HG02588 (cell line): Measurements from ENCODE around the gene LSP1.
"Not testable (repeated sequence)": the region's sequence is repeated elsewhere in the genome, so short reads cannot be mapped to it uniquely, and the experiment has no call there.

Source experiments
- ATAC-seq: cut with Tn5 transposase; IDR thresholded peaks from one replicate; pipeline ENCODE4 v1.9.1; 2021; ENCODE audit warnings: mild to moderate bottlenecking, moderate library complexity; ENCODE audit not compliant: unreplicated experiment

LSP1 gene

GRCh38 chr11:1862588-1863351 lies 9.9 kb downstream of the LSP1 start:
- no peak for ATAC-seq

DNA sequence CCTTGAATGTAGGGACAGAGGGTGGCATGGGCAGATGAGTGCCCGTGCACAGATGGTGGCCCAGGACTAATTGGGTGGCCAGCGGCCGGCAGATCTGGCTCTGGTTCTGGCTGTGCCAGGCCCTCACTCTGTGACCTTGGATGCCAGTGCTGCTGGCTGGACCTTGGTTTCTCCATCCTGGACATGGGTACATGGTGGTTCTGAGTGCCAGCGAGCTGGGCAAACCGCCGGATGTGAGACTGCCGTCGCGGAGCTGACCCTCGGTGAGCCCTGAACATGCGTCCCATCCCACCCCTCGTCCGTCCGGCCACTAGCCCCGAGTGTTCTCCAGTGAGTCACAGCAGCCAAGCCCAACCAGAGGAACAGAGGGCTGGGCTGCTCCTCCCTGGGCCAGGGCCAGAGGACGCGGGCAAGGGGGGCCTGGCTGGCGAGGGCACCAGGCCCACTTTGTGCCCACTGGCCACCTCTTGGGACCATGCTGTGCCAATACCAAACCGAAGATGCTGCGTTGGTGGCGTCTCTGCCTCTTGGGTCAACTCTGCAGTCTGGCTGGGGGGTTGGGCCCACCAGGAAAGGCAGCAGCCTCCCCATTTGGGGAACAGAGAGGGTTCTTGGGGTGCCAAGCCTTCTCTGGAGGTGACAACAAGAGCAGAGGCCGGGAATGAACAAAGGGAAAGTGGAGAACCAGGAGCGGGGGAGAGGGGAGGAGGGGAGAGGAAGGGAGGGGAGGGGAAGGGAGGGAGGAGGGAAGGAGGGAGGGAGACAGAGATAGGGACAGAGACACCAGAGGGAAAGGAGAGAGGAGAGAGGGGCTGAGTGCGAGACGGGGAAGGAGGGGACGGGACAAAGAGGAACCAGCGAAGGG lies 10.7 kb downstream of the LSP1 start:
- no peak for ATAC-seq

DNA sequence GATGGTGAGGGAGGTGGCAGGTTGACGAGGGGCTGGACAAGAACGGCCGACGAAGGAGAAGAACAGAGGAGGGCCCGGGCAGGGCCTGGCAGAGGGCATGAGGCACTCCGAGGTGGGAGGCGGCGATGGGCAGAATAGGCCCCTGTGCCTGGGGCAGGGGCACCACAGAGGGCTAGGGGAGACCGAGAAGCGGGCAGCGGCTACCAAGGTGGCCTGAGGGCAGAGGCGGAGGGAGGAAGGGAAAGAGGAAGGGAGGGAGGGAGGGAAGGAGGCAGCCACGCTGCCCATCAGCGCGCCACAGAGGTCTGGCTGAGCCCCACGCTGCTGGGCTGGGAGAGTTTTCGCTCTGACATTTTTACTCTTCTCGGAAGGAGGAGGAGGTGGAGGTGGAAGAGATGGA lies 11.3 kb downstream of the LSP1 start:
- no peak for ATAC-seq

GRCh38 chr11:1864831-1865665 lies 12.2 kb downstream of the LSP1 start:
- no peak for ATAC-seq

GRCh38 chr11:1866226-1866625 lies 13.3 kb downstream of the LSP1 start:
- no peak for ATAC-seq

- no peak for ATAC-seq
Observed at GRCh38 chr11:1866776-1867175, 13.9 kb downstream of the LSP1 start.

- no peak for ATAC-seq
Observed at GRCh38 chr11:1867381-1867780, 14.5 kb downstream of the LSP1 start.

DNA sequence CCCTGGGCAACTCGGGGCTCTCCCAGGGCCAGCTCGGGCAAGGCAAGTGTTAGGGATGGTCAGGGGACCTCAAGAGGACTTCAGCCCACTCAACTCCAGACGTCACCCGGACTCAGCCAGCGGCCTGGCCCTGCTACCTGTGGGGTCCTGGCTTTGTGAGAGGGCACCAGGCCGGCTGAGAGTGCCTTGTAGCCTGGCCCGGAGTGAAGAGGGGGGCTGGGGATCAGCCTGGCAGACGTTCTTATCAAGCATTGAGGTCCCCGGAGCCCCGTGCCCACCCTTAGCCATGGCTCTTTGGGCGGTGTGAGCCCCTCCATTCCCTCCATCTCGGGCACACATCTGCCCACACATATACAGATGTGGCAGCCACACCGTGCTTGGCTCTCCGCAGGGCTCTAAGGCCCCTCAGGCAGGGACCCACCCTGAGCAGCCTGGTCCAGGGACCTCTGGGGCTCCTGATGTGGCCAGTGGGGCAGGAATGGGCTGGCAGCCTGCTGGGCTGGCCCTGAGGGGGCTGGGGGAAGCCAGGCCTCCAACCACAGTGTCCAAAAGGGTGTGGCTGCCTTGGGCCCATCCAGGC lies 15.3 kb downstream of the LSP1 start:
- no peak for ATAC-seq

DNA sequence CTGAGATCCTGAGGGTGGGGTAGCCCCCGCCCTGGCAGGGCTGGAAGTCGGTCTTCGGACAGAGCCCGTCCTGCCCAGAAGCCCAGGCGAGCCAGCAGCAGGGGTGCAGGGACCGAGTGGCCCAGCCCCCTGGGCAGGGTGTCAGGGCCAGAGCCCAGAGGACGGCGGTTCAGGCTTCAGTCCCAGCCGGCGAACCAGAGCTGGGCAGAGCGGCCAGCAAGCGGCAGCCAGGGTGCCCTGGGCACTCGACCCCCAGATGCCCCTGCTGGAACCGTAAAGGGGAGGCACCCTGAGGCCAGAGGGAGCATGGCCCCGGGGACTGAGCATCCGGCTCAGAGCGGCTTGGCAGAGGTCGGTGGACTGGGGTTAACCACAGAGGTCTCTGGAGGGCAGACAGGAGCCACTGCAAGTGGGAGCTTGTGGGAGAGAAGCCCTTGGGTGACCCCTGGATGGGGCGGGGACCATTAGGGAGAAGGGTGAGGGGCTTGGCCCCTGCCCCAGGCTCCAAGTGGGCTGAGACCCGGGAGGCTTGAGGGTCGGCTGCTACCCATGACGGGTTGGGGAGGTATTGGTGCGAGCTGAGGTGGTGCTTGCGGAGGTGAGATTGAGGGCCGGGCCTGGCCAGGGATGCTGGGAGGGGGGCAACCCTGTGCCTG lies 15.9 kb downstream of the LSP1 start:
- no peak for ATAC-seq

GRCh38 chr11:1869427-1870325 lies 16.8 kb downstream of the LSP1 start:
- no peak for ATAC-seq

DNA sequence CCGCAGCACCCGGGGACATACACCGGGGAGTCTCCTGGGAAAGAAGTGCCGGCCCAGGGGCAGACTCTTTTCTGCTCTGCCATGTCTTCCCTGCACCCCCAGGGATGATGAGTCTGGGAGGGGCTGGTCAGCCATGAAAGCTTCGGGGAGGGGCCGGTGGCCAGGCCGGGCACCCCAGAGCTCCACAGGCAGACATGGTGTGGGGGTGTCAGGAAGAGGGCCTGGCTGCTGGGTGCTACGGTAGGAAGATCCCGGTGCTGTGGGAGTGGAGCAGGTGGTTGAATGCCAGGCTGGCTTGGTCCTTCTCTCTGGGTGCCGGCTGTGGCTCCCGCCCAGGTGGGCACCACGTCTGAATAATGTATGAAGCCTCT lies 17.4 kb downstream of the LSP1 start:
- no peak for ATAC-seq

DNA sequence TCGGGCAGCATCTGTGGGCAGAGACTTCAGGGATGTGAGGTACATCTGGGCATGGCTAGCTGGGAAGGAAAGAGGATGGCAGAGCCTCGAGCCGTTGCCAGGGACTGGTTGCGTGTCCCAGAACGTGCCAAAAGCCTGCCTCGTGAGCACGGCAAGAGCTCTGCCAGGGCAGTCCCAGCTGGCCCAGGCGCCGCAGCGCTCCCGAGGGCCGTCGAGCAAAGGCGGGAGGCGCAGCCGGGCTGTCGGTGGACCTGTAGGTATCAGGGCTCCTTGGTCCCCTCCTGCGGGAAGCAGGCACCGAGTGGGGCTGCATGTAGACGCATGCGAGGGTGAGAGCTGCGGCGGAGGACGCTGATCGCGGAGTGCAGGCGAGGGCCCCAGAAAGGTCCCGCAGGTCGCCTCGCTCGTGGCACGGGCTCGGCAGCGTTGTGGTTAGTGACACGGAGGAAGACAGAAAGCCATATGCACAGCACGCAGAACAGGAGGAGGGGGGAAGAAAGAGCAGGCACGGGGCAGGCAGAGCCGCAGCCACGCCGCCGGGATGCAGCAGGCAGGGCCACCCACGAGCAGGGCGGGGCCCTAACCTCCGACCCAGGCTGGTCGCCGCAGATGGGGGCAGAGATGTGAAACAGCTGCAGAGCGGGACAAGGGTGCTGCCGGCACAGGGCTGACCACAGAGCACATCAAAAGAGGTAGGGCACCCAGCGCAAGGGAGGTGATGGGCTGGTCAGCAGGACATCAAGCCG lies 18.0 kb downstream of the LSP1 start:
- ATAC-seq, result no peak

DNA sequence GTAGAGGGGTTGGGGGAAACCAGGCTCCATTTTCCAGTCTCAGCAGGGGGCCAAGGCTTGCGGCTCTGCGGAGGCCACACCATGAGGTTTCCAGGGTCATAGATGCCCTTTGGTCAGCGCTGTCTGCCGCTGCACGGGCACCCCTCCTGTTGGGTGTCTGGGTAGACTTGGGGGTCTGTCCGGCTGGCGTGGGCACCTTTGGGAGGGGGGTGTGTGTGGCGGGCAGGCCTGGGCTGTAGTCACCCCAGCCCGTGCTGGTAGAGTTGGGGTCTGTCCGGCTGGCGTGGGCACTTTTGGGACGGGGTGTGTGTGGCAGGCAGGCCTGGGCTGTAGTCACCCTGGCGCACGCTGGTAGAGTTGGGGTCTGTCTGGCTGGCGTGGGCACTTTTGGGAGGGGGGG lies 18.6 kb downstream of the LSP1 start:
- ATAC-seq, result no peak

GRCh38 chr11:1872267-1872985 lies 19.5 kb downstream of the LSP1 start:
- no peak for ATAC-seq

DNA sequence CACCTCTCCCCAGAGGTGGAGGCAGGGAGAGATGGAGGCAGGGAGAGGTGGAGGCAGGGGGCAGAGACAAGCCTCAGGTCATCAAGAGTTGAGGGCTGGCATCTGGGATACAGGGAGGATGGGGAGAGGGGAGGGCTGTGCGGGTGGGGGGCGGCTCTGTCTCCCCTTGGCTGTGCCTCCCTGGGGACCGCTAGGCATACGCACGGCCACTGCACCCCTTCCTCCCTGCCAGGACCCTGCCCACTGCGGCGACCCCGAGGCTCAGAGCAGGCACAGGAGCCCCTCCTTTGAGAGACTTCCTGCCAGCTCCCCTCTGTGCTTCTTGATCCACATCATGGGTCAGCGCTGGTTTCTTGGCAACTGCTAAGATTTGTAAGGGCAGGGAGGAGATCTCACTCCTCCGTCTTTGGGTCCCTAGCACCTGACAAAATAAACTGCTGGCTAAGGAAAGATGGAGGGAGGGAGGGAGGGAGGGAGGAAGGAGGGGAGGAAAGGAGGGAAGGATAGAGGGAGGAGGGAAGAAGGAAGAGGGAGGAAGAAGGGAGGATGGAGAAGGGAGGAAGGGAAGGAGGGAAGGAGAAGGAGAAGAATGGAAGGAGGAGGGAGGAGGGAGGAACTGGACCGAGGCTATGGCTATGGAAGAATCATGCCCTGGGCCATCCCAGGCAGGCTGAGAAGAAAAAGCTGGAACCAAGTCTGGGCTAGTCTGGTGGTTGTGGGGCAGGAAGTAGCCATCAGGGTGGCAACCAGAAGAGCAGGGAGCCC lies 20.3 kb downstream of the LSP1 start:
- ATAC-seq, result no peak

DNA sequence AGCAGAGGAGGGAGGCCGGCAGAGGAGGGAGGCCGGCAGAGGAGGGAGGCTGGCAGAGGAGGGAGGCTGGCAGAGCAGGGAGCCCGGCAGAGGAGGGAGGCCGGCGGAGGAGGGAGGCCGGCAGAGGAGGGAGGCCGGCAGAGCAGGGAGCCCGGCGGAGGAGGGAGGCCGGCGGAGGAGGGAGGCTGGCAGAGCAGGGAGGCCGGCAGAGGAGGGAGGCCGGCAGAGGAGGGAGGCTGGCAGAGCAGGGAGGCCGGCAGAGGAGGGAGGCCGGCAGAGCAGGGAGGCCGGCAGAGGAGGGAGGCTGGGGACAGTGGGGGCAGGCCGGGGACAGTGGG lies 20.9 kb downstream of the LSP1 start:
- ATAC-seq, result not testable (repeated sequence)

- ATAC-seq, result not testable (repeated sequence)
Observed at GRCh38 chr11:1874441-1875092, 21.7 kb downstream of the LSP1 start.
